WERI-Rb-1 (cell line): ENCODE results near the gene PEX7.

Experiments used
- DNase-seq: peaks from one replicate; pipeline ENCODE4 v3.0.0-alpha.2; 2020
- H3K27ac ChIP-seq: fragments of 250-450 bp; sonication (Bioruptor Pico); 2 replicates; pipeline ENCODE4 v1.5.1; 2020; ENCODE audit warnings: mild to moderate bottlenecking, moderate library complexity
- H3K27me3 ChIP-seq: fragments of 250-450 bp; sonication (Bioruptor Pico); 2 replicates; pipeline ENCODE4 v1.5.1; 2021; ENCODE audit warnings: mild to moderate bottlenecking, low read depth, moderate library complexity; ENCODE audit not compliant: insufficient read depth, severe bottlenecking
- H3K36me3 ChIP-seq: fragments of 250-450 bp; sonication (Bioruptor Pico); 2 replicates; pipeline ENCODE4 v1.5.1; 2020; ENCODE audit warnings: mild to moderate bottlenecking, moderate library complexity
- H3K4me3 ChIP-seq: 2 replicates; pipeline ENCODE4 v1.5.1; 2011; ENCODE audit warnings: low read depth, mild to moderate bottlenecking, control low read depth, low read length
- H3K9me3 ChIP-seq: fragments of 250-450 bp; sonication (Bioruptor Pico); 2 replicates; pipeline ENCODE4 v1.5.1; 2021; ENCODE audit warnings: mild to moderate bottlenecking, moderate library complexity; ENCODE audit not compliant: severe bottlenecking
- CTCF ChIP-seq: IDR thresholded peaks from 2 replicates; pipeline ENCODE4 v1.5.1; 2011; ENCODE audit warnings: low read depth, mild to moderate bottlenecking, control low read depth, inconsistent platforms, low read length

Gene PEX7

GRCh38 chr6:136880748-136881460 lies 58.5 kb downstream of the PEX7 start:
- H3K4me3 ChIP-seq = no peak overlapping the region
- no peaks in the 10 kb centered on the region for H3K36me3 ChIP-seq
- no peaks in the 10 kb centered on the region for H3K27me3 ChIP-seq
- no peak overlapping the region for H3K27ac ChIP-seq
- DNase-seq = no peak
- H3K9me3 ChIP-seq = no peaks in the 10 kb centered on the region
- no peak for TF ChIP-seq CTCF

GRCh38 chr6:136886091-136886490 lies 63.7 kb downstream of the PEX7 start:
- no peak for DNase-seq
- H3K4me3 ChIP-seq = no peak overlapping the region
- no peaks in the 10 kb centered on the region for H3K36me3 ChIP-seq
- H3K27ac ChIP-seq = no peak overlapping the region
- no peaks in the 10 kb centered on the region for H3K27me3 ChIP-seq
- TF ChIP-seq CTCF = no peak
- no peaks in the 10 kb centered on the region for H3K9me3 ChIP-seq

- TF ChIP-seq CTCF = no peak
- Histone ChIP-seq H3K27me3 (no peaks in the 10 kb centered on the region), H3K36me3 (no peaks in the 10 kb centered on the region), H3K9me3 (no peaks in the 10 kb centered on the region), H3K4me3 (no peak overlapping the region), H3K27ac (no peak overlapping the region)
- no peak for DNase-seq
These were observed 65.6 kb downstream of the PEX7 start for GRCh38 chr6:136887953-136888352.

- no peaks in the 10 kb centered on the region for H3K9me3 ChIP-seq
- H3K27ac ChIP-seq = no peak overlapping the region
- H3K27me3 ChIP-seq = no peaks in the 10 kb centered on the region
- TF ChIP-seq CTCF = no peak
- DNase-seq = no peak
- no peak overlapping the region for H3K4me3 ChIP-seq
- H3K36me3 ChIP-seq = no peaks in the 10 kb centered on the region
These were observed 67.1 kb downstream of the PEX7 start for GRCh38 chr6:136889271-136890193.

- TF ChIP-seq CTCF = no peak
- Histone ChIP-seq H3K27ac (no peak overlapping the region), H3K27me3 (no peaks in the 10 kb centered on the region), H3K36me3 (no peaks in the 10 kb centered on the region), H3K4me3 (no peak overlapping the region), H3K9me3 (no peaks in the 10 kb centered on the region)
- no peak for DNase-seq
These were observed 67.9 kb downstream of the PEX7 start for GRCh38 chr6:136890194-136890839.
